Endothelial cell (in vitro differentiated cells): ENCODE results near the gene RNASEH1. TPM values are rescaled to one million over a fixed set of nuclear protein-coding genes. Genes with fewer than 3 reads are reported as not detected.

Experiments
- DNase-seq: peaks from one replicate; pipeline ENCODE4 v3.0.0; 2021; ENCODE audit warnings: low spot score
- H3K27ac Mint-ChIP-seq: one replicate; pipeline ENCODE4 v1.8.0; 2021; ENCODE audit warnings: mixed read lengths, inconsistent platforms; ENCODE audit not compliant: unreplicated experiment
- H3K27me3 Mint-ChIP-seq: one replicate; pipeline ENCODE4 v1.8.0; 2021; ENCODE audit warnings: mild to moderate bottlenecking, moderate library complexity, mixed read lengths, inconsistent platforms; ENCODE audit not compliant: unreplicated experiment
- H3K36me3 Mint-ChIP-seq: one replicate; pipeline ENCODE4 v1.8.0; 2021; ENCODE audit warnings: mild to moderate bottlenecking, low read depth, mixed read lengths, inconsistent platforms; ENCODE audit not compliant: unreplicated experiment
- H3K4me1 Mint-ChIP-seq: one replicate; pipeline ENCODE4 v1.8.0; 2021; ENCODE audit warnings: mild to moderate bottlenecking, mixed read lengths, inconsistent platforms; ENCODE audit not compliant: unreplicated experiment
- H3K4me3 Mint-ChIP-seq: one replicate; pipeline ENCODE4 v1.8.0; 2021; ENCODE audit warnings: mild to moderate bottlenecking, mixed read lengths, inconsistent platforms; ENCODE audit not compliant: unreplicated experiment
- H3K9me3 Mint-ChIP-seq: one replicate; pipeline ENCODE4 v1.8.0; 2021; ENCODE audit warnings: mixed read lengths, inconsistent platforms; ENCODE audit not compliant: unreplicated experiment
- total RNA-seq: library from RNA; stranded (reverse); fragmentation: NEBNext Ultra II Directional; extraction: Animal tissue kit (Norgen Biotek cat#: 25700); gene quantifications from one replicate; pipeline ENCODE4 v1.2.1, GENCODE V29; 2021; ENCODE audit not compliant: unreplicated experiment
- TF ChIP-seq, protein P1 (sequence below): fragments of 200-600 bp; sonication (generic); IDR thresholded peaks from one replicate; pipeline ENCODE4 v1.5.0; 2021; ENCODE audit warnings: antibody characterized with exemption; ENCODE audit not compliant: unreplicated experiment

The RNASEH1 gene
- total RNA-seq, 1 donor from 2014 or later: 24.4 TPM

DNA sequence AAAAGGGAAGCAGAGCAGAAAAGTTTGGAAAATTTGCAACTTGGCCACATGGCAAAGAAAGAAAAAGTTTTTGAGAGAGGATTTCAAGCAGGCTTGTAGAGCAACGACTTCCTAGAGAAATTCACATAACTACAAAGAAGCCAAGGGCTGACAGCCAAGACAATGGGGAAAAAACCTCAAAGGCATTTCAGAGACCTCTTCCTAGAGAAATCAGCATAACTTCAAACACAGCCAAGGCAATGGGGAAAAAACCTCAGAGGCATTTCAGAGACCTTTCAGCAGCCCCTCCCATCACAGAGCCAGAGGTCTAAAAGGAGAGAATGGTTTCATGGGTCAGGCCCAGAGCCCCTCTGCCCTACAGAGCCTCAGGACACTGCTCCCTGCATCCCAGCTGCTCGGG is 46.0 kb downstream of the RNASEH1 start:
- no peaks in the 10 kb centered on the region for H3K27me3 Mint-ChIP-seq

DNA sequence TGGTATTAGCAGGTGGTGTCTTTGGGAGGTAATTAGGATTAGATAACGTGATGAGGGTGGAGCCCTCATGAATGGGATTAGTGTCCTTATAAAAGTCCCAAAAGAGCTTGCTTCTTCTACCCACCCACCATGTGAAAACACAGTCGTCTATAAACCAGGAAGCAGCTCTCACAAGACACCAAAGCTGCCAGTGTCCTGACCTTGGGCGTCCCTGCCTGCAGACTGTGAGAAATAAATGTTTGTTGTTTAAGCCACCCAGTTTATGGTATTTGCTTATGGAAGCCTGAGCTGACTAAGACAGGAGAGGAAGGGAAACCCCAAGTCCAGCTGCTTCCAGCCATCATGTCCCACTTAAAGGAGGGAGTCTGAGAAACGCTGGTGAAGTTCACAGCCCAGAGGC is 52.4 kb downstream of the RNASEH1 start:
- Mint-ChIP-seq H3K27me3 (peaks cover 1% of the 10 kb centered on the region), H3K4me3 (no peak overlapping the region), H3K27ac (no peak overlapping the region), H3K9me3 (no peaks in the 10 kb centered on the region), H3K36me3 (peaks cover 44% of the 10 kb centered on the region), H3K4me1 (no peaks in the 10 kb centered on the region)
- TF ChIP-seq, protein P1, sequence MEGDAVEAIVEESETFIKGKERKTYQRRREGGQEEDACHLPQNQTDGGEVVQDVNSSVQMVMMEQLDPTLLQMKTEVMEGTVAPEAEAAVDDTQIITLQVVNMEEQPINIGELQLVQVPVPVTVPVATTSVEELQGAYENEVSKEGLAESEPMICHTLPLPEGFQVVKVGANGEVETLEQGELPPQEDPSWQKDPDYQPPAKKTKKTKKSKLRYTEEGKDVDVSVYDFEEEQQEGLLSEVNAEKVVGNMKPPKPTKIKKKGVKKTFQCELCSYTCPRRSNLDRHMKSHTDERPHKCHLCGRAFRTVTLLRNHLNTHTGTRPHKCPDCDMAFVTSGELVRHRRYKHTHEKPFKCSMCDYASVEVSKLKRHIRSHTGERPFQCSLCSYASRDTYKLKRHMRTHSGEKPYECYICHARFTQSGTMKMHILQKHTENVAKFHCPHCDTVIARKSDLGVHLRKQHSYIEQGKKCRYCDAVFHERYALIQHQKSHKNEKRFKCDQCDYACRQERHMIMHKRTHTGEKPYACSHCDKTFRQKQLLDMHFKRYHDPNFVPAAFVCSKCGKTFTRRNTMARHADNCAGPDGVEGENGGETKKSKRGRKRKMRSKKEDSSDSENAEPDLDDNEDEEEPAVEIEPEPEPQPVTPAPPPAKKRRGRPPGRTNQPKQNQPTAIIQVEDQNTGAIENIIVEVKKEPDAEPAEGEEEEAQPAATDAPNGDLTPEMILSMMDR: no peak
- no peak for DNase-seq

More for the DNA sequence above, 46.0 kb downstream of the RNASEH1 start:
- H3K9me3 Mint-ChIP-seq: peaks cover 5% of the 10 kb centered on the region
- H3K36me3 Mint-ChIP-seq: peaks cover 64% of the 10 kb centered on the region
- peak overlapping the region; percentile 44 for H3K4me3 Mint-ChIP-seq
- DNase-seq: no peak
- peaks cover 7% of the 10 kb centered on the region for H3K4me1 Mint-ChIP-seq
- TF ChIP-seq, protein P1: no peak
- no peak overlapping the region for H3K27ac Mint-ChIP-seq

DNA sequence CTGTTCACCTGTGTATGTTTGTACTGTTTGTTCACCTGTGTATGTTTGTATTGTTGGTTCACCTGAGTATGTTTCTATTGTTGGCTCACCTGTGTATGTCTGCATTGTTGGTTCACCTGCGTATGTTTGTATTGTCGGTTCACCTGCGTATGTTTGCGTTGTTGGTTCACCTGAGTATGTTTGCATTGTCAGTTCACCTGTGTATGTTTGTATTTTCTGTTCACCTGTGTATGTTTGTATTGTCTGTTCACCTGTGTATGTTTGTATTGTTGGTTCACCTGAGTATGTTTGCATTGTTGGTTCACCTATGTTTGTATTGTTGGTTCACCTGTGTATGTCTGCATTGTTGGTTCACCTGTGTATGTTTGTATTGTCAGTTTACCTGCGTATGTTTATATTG is 53.4 kb downstream of the RNASEH1 start:
- Mint-ChIP-seq H3K4me3 (no peak overlapping the region), H3K27me3 (peaks cover 1% of the 10 kb centered on the region), H3K4me1 (no peaks in the 10 kb centered on the region), H3K9me3 (no peaks in the 10 kb centered on the region), H3K27ac (no peak overlapping the region), H3K36me3 (peaks cover 37% of the 10 kb centered on the region)
- no peak for DNase-seq
- TF ChIP-seq, protein P1: no peak

DNA sequence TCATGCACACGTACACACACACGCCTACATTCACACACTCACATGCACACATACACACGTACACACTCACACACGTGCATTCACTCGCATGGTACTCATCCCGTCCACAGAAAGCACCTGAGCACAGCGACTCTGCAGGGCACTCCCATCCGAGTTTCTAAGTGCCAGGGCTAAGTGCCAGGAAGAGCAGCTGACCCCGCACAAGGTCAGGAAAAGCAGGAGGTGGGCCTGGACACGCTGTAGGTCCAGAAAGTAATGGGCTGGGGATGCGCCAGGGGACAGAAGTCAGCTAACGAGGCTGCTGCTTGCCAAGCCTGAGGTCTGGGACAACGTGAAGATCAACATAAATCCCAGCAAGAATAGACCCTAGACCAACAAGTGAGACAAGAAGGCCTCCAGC is 54.6 kb downstream of the RNASEH1 start:
- Mint-ChIP-seq H3K4me1 (no peaks in the 10 kb centered on the region), H3K4me3 (no peak overlapping the region), H3K36me3 (peaks cover 42% of the 10 kb centered on the region), H3K27me3 (peaks cover 1% of the 10 kb centered on the region), H3K27ac (no peak overlapping the region), H3K9me3 (no peaks in the 10 kb centered on the region)
- TF ChIP-seq, protein P1: no peak
- no peak for DNase-seq

DNA sequence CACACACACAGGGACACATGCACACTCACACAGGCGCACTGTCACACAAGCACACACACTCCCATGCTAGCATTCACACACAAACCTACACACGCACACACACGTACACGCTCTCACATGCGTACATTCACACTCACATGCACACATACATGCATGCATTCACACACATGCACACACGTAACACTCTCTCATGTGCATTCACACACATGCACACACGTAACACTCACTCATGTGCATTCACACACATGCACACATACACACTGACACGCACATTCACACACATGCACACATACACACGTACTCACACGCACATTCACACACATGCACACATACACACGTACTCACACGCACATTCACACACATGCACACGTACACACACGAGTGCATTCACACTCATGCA is 55.1 kb downstream of the RNASEH1 start:
- Mint-ChIP-seq H3K27me3 (peaks cover 3% of the 10 kb centered on the region), H3K4me1 (no peaks in the 10 kb centered on the region), H3K9me3 (no peaks in the 10 kb centered on the region), H3K4me3 (no peak overlapping the region), H3K36me3 (peaks cover 39% of the 10 kb centered on the region), H3K27ac (no peak overlapping the region)
- no peak for DNase-seq
- TF ChIP-seq, protein P1: no peak
